Kidney capillary endothelial cell (primary cell): Measurements from ENCODE around the gene NFKB1.

Experiments used
- DNase-seq: peaks from one replicate; pipeline ENCODE4 v3.0.0-alpha.2; 2018; ENCODE audit warnings: low spot score

Gene NFKB1

DNA sequence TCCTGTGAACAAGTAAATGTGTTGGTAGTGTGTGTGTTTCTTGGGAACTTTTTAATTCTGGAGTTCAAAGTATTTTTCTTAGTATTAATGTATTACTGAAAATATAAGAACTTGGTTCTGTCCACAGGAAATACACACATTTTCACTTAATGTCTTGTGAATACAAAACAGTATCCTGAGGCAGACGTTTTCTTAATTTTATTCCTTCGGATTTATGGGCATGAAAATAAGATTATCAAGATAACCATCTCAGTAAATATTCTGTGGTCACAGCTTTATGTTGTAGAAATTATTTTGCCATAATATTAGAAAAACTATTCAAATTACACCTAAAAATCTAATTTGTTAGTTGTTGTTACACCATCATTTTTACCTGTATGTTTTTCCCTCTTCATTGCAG lies 29.8 kb downstream of the NFKB1 start:
- no peak for DNase-seq

GRCh38 chr4:102531462-102531861 lies 30.3 kb downstream of the NFKB1 start:
- DNase-seq = no peak

- no peak for DNase-seq
Observed at GRCh38 chr4:102533348-102533747, 32.2 kb downstream of the NFKB1 start.

DNA sequence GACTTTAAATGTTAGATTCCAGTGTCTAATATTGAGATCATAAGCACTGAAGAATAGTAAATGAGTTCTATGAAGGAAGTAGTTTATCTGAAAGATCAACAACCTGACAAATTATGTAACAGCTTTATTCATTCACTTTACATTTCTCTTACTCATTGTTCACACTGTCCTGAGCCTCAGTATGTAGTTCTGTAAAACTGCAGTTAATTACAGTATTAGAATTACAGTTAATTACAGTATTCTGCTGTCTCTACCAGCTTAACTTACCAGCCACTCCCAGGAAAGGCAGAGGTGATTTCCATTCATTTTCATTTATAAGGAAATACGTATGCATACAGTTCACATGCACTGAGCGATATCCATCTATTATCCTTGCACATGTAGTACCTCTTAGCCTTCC lies 32.7 kb downstream of the NFKB1 start:
- no peak for DNase-seq

GRCh38 chr4:102534845-102535244 lies 33.7 kb downstream of the NFKB1 start:
- DNase-seq = no peak

- DNase-seq = no peak
Observed at GRCh38 chr4:102535398-102536082, 34.4 kb downstream of the NFKB1 start.

- DNase-seq = no peak
Observed at GRCh38 chr4:102536768-102537167, 35.6 kb downstream of the NFKB1 start.

DNA sequence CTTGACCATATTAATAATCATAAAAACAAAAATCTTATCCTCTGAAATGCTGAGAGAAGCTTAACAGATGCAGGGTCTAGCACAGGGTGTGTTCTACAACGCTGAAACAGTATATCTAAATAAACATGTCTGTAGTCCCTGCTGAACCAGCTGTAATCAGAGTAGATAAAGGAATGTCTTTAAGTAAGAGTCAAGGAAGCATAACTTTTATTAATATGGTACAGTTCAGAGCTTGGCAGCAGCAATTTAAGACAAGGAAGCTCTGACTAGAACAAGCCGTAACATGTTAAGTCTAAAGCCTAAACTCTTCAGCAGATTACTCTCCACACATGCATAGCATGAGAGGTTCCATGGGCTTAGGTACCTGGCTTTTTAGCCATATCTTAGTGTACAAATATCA lies 36.1 kb downstream of the NFKB1 start:
- no peak for DNase-seq

GRCh38 chr4:102541697-102542096 lies 40.5 kb downstream of the NFKB1 start:
- DNase-seq = no peak

GRCh38 chr4:102543030-102543928 lies 42.1 kb downstream of the NFKB1 start:
- DNase-seq = no peak

DNA sequence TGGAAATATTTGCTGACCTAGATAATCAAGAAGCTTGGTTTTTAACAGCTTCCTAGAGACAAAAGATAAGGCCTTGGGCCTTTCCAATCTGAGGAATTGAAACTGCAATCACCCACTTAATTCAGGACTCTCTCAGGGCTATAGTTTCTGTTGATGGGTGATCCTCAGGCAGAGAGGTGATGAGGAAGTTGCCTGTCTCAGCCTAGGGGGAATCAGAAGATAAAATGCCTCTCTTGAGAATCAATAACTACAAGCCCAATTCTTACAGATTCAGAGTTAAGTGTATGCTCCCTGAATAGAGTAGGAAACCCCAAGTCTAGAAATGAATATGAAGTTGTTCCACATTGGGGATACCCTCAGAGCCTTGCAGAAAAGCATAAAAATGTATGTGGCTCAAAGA lies 45.5 kb downstream of the NFKB1 start:
- no peak for DNase-seq

DNA sequence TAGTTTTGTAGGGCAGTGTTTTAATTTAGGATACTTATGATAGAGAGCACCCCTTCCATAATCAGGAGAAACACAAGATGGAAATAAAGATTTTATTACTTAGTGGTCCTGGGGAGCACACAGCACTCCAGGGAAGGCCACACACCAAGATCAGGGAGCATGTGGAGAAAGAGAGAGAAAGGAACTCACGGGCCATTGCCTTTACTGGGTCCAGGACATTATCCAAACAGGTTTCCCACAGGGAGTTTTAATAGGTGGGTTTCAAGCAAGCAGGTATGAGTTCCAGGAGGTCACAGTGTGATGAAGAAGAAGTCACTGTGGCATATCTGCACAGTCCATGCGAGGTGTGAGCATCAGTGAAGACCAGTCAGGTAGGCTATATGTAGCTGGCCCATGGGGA lies 46.8 kb downstream of the NFKB1 start:
- DNase-seq = no peak

- DNase-seq = no peak
Observed at GRCh38 chr4:102551958-102552565, 50.9 kb downstream of the NFKB1 start.

GRCh38 chr4:102552781-102553180 lies 51.6 kb downstream of the NFKB1 start:
- DNase-seq = no peak

DNA sequence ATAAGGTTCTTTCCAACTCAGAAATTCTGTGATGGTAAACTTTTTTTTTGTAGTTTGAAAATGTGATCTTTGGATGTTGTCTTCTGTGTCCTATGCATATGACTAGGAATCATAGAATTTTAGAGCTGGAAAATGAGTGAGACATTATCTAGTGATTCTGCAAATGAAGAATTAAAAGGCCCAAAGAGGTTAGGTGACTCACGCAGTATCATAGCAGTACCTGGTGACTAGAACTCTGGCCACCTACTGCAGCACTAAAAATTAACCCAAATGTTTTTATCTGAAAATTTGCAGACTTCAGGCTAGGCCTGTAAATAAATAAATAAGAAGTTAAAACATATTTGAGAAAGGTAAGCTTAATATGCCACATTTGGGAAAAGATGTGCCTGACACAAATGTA lies 52.8 kb downstream of the NFKB1 start:
- no peak for DNase-seq

GRCh38 chr4:102554482-102554881 lies 53.3 kb downstream of the NFKB1 start:
- no peak for DNase-seq

DNA sequence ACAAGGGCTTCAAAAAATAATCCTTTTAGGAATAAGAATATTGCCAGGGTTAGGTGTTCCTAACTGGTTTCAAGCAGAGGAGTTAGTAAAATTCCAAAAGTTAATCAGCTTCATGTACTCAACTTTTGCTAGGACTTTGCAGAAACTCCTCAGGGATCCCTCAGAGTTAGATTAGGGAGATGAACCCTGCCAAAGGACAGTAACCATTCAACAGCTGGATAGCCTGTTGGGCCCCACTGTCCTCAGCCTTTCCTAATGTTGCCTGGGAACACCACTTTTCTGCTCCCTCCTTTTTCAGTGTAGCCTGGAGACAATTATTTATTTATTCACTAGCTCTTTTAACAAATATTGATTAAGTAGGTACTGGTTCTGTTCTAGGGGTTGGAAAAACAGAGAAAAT lies 53.8 kb downstream of the NFKB1 start:
- no peak for DNase-seq

- DNase-seq = no peak
Observed at GRCh38 chr4:102557636-102558035, 56.5 kb downstream of the NFKB1 start.

GRCh38 chr4:102560115-102560514 lies 59.0 kb downstream of the NFKB1 start:
- no peak for DNase-seq

- DNase-seq = no peak
Observed at GRCh38 chr4:102560571-102561341, 59.6 kb downstream of the NFKB1 start.

- DNase-seq = no peak
Observed at GRCh38 chr4:102563000-102563399, 61.8 kb downstream of the NFKB1 start.

- DNase-seq = no peak
Observed at GRCh38 chr4:102564399-102565059, 63.4 kb downstream of the NFKB1 start.
